ENCODE data around the gene SORCS2. TPM values are rescaled to one million over a fixed set of nuclear protein-coding genes. Genes with fewer than 3 reads are reported as not detected.

The SORCS2 gene
- total RNA-seq, 1 donor from 2014 or later: 10.9 TPM

GRCh38 chr4:7487998-7488671 is 295.8 kb downstream of the SORCS2 start:
- H3K27me3 Mint-ChIP-seq (ENCODE audit: low read depth): peaks cover 47% of the 10 kb centered on the region
- no peak overlapping the region for H3K4me3 Mint-ChIP-seq (ENCODE audit: unreplicated experiment)
- DNase-seq (ENCODE audit: low spot score): no peak

GRCh38 chr4:7491915-7492314 is 299.6 kb downstream of the SORCS2 start:
- peaks cover 11% of the 10 kb centered on the region for H3K9me3 Mint-ChIP-seq (ENCODE audit: low read depth)
- H3K4me3 Mint-ChIP-seq (ENCODE audit: unreplicated experiment): no peak overlapping the region
- TF ChIP-seq, protein P1, sequence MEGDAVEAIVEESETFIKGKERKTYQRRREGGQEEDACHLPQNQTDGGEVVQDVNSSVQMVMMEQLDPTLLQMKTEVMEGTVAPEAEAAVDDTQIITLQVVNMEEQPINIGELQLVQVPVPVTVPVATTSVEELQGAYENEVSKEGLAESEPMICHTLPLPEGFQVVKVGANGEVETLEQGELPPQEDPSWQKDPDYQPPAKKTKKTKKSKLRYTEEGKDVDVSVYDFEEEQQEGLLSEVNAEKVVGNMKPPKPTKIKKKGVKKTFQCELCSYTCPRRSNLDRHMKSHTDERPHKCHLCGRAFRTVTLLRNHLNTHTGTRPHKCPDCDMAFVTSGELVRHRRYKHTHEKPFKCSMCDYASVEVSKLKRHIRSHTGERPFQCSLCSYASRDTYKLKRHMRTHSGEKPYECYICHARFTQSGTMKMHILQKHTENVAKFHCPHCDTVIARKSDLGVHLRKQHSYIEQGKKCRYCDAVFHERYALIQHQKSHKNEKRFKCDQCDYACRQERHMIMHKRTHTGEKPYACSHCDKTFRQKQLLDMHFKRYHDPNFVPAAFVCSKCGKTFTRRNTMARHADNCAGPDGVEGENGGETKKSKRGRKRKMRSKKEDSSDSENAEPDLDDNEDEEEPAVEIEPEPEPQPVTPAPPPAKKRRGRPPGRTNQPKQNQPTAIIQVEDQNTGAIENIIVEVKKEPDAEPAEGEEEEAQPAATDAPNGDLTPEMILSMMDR (IDR thresholded peaks at IDR 0.05): no peak
- peaks cover 39% of the 10 kb centered on the region for H3K27me3 Mint-ChIP-seq (ENCODE audit: low read depth)
- H3K4me1 Mint-ChIP-seq (ENCODE audit: low read depth): no peaks in the 10 kb centered on the region
- DNase-seq (ENCODE audit: low spot score): no peak
- peaks cover 7% of the 10 kb centered on the region for H3K36me3 Mint-ChIP-seq (ENCODE audit: low read depth)
- no peak overlapping the region for H3K27ac Mint-ChIP-seq (ENCODE audit: unreplicated experiment)

More at GRCh38 chr4:7487998-7488671, 295.8 kb downstream of the SORCS2 start:
- no peak overlapping the region for H3K27ac Mint-ChIP-seq (ENCODE audit: unreplicated experiment)
- peaks cover 6% of the 10 kb centered on the region for H3K9me3 Mint-ChIP-seq (ENCODE audit: low read depth)
- TF ChIP-seq, protein P1 (IDR thresholded peaks at IDR 0.05): no peak
- no peaks in the 10 kb centered on the region for H3K4me1 Mint-ChIP-seq (ENCODE audit: low read depth)
- peaks cover 7% of the 10 kb centered on the region for H3K36me3 Mint-ChIP-seq (ENCODE audit: low read depth)

DNA sequence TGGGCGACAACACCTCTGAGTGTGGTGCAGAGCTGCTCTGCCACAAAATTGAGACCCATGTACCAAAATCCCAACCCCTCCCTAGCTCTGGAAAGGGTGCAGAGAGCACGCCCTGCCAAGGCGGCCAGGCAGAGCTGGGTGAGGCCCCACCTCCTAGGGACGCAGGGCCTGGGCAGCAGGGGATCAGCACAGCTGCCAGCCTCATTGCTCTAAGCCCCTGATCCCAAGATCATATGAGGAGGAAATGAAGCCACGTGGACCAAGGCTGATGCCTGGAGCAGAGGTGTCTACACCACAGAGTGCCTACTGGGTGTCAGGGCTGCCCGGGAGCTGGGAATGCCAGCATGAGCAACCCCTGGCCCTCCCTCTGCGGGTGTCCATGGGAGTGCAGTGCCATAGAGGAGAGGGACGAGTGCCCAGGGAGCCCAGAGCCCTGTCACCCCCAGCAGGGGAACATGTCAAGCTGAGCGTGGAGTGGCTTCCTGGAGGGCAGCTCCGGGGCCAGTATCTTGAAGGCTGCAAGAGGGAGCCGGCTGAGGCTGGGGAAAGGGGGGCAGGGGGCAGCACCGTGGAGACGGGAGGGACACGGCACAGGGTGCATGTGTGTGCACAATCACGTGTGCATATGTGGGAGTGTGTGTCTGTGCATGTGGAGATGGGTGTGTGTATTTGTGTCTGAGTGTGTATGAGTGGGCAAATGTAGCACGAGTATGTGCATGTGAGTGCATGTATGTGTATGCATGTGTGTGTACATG is 306.3 kb downstream of the SORCS2 start:
- Mint-ChIP-seq H3K27ac (ENCODE audit: unreplicated experiment) (no peak overlapping the region), H3K36me3 (ENCODE audit: low read depth) (no peaks in the 10 kb centered on the region), H3K9me3 (ENCODE audit: low read depth) (peaks cover 6% of the 10 kb centered on the region), H3K4me1 (ENCODE audit: low read depth) (no peaks in the 10 kb centered on the region), H3K4me3 (ENCODE audit: unreplicated experiment) (no peak overlapping the region), H3K27me3 (ENCODE audit: low read depth) (peaks cover 38% of the 10 kb centered on the region)
- no peak for DNase-seq (ENCODE audit: low spot score)
- TF ChIP-seq, protein P1 (IDR thresholded peaks at IDR 0.05): no peak

GRCh38 chr4:7499661-7500060 is 307.3 kb downstream of the SORCS2 start:
- TF ChIP-seq, protein P1 (IDR thresholded peaks at IDR 0.05): no peak
- no peak overlapping the region for H3K4me3 Mint-ChIP-seq (ENCODE audit: unreplicated experiment)
- no peak for DNase-seq (ENCODE audit: low spot score)
- H3K4me1 Mint-ChIP-seq (ENCODE audit: low read depth): no peaks in the 10 kb centered on the region
- H3K36me3 Mint-ChIP-seq (ENCODE audit: low read depth): no peaks in the 10 kb centered on the region
- peaks cover 41% of the 10 kb centered on the region for H3K27me3 Mint-ChIP-seq (ENCODE audit: low read depth)
- no peak overlapping the region for H3K27ac Mint-ChIP-seq (ENCODE audit: unreplicated experiment)
- no peaks in the 10 kb centered on the region for H3K9me3 Mint-ChIP-seq (ENCODE audit: low read depth)

GRCh38 chr4:7500404-7500803 is 308.1 kb downstream of the SORCS2 start:
- no peak overlapping the region for H3K4me3 Mint-ChIP-seq (ENCODE audit: unreplicated experiment)
- TF ChIP-seq, protein P1 (IDR thresholded peaks at IDR 0.05): no peak
- no peaks in the 10 kb centered on the region for H3K9me3 Mint-ChIP-seq (ENCODE audit: low read depth)
- H3K36me3 Mint-ChIP-seq (ENCODE audit: low read depth): no peaks in the 10 kb centered on the region
- H3K27me3 Mint-ChIP-seq (ENCODE audit: low read depth): peaks cover 46% of the 10 kb centered on the region
- H3K27ac Mint-ChIP-seq (ENCODE audit: unreplicated experiment): no peak overlapping the region
- no peaks in the 10 kb centered on the region for H3K4me1 Mint-ChIP-seq (ENCODE audit: low read depth)
- DNase-seq (ENCODE audit: low spot score): no peak

Data from chondrocyte (in vitro differentiated cells).